SK-N-SH treated with all-trans-retinoic acid at 6 μM for 48 hours (cell line): ENCODE results near the gene PDGFRB.

Source experiments
- BACH2 ChIP-seq: fragments of 250-450 bp; sonication (Bioruptor Pico); IDR thresholded peaks from 2 replicates; pipeline ENCODE4 v1.9.0; 2021; ENCODE audit warnings: mild to moderate bottlenecking, borderline replicate concordance
- CSDC2 ChIP-seq: fragments of 250-450 bp; sonication (Bioruptor Pico); IDR thresholded peaks from 2 replicates; pipeline ENCODE4 v1.5.0; 2020; ENCODE audit warnings: mild to moderate bottlenecking, moderate library complexity
- CSRNP3 ChIP-seq: fragments of 250-450 bp; sonication (Bioruptor Pico); IDR thresholded peaks from 2 replicates; pipeline ENCODE4 v1.5.1; 2021; ENCODE audit warnings: mild to moderate bottlenecking, moderate library complexity
- ESRRG ChIP-seq: fragments of 250-450 bp; sonication (Bioruptor Pico); IDR thresholded peaks from 2 replicates; pipeline ENCODE4 v1.6.1; 2021; ENCODE audit warnings: mild to moderate bottlenecking
- GLIS3 ChIP-seq: fragments of 250-450 bp; sonication (Bioruptor Pico); IDR thresholded peaks from 2 replicates; pipeline ENCODE4 v1.5.0; 2020; ENCODE audit warnings: mild to moderate bottlenecking, moderate library complexity
- POU6F1 ChIP-seq: fragments of 250-450 bp; sonication (Bioruptor Pico); IDR thresholded peaks from 2 replicates; pipeline ENCODE4 v1.8.0; 2021; ENCODE audit warnings: low read depth, mild to moderate bottlenecking, moderate library complexity, borderline replicate concordance
- PPARA ChIP-seq: fragments of 250-450 bp; sonication (Bioruptor Pico); IDR thresholded peaks from 2 replicates; pipeline ENCODE4 v1.5.0; 2020; ENCODE audit warnings: mild to moderate bottlenecking, borderline replicate concordance
- SNAI2 ChIP-seq: fragments of 250-450 bp; sonication (Bioruptor Pico); IDR thresholded peaks from 2 replicates; pipeline ENCODE4 v1.5.0; 2020; ENCODE audit warnings: mild to moderate bottlenecking, moderate library complexity
- TCF4 ChIP-seq: fragments of 250-450 bp; sonication (Bioruptor Pico); IDR thresholded peaks from 2 replicates; pipeline ENCODE4 v1.8.0; 2021; ENCODE audit warnings: mild to moderate bottlenecking, moderate library complexity, borderline replicate concordance
- TSHZ2 ChIP-seq: fragments of 250-450 bp; sonication (Bioruptor Pico); IDR thresholded peaks from 2 replicates; pipeline ENCODE4 v1.5.0; 2020; ENCODE audit warnings: mild to moderate bottlenecking, moderate library complexity
- ZC3H10 ChIP-seq: fragments of 250-450 bp; sonication (Bioruptor Pico); IDR thresholded peaks from 2 replicates; pipeline ENCODE4 v1.5.1; 2021; ENCODE audit warnings: mild to moderate bottlenecking, moderate library complexity
- ZFP3 ChIP-seq: fragments of 250-450 bp; sonication (Bioruptor Pico); IDR thresholded peaks from 2 replicates; pipeline ENCODE4 v1.5.0; 2020; ENCODE audit warnings: mild to moderate bottlenecking, moderate library complexity
- ZFP30 ChIP-seq: fragments of 450-650 bp; formaldehyde crosslinking; IDR thresholded peaks from 2 replicates; pipeline ENCODE4 v1.5.0; 2022; ENCODE audit warnings: mild to moderate bottlenecking, moderate library complexity
- ZNF8 ChIP-seq: fragments of 450-650 bp; formaldehyde crosslinking; IDR thresholded peaks from 2 replicates; pipeline ENCODE4 v1.5.0; 2020; ENCODE audit warnings: mild to moderate bottlenecking, moderate library complexity

GRCh38 chr5:150106674-150107426 lies 48.8 kb downstream of the PDGFRB start:
- TF ChIP-seq BACH2 (CRISPR knock-in tag) (no peak), GLIS3 (CRISPR knock-in tag) (no peak), TCF4 (no peak), ZFP3 (CRISPR knock-in tag) (no peak), TSHZ2 (CRISPR knock-in tag) (no peak), SNAI2 (CRISPR knock-in tag) (no peak), CSDC2 (CRISPR knock-in tag) (no peak), ZC3H10 (CRISPR knock-in tag) (no peak), ESRRG (CRISPR knock-in tag) (no peak), ZFP30 (CRISPR knock-in tag) (no peak), ZNF8 (no peak), PPARA (CRISPR knock-in tag) (no peak), POU6F1 (CRISPR knock-in tag) (no peak), CSRNP3 (CRISPR knock-in tag) (no peak)
